ENCODE data around the gene CLEC2B. TPM values are rescaled to one million over a fixed set of nuclear protein-coding genes. Genes with fewer than 3 reads are reported as not detected.

Gene CLEC2B
- total and polyA plus RNA-seq, 7 donors, result 6.0 to 19.6 (median 10.8) TPM

DNA sequence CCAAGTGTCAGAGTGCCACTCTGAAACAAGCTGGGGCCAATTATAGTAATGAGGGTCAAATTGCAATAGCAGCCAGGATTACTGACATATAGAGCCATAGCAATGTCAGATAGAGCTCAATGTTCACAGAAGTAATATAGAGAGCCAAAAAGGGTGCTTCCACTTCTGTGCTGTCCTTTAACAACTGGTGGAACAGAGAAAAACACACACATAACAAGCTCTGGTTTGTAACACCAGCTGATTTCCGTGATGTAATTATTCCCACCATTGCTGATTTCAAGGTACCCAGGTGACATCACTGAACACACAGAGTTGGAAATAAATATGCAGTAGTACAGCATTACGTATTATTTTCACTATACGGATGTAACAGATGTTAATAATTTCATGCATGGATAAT, 3.0 kb upstream of the CLEC2B start:
- H3K27ac ChIP-seq, result no peak overlapping the region
- no peak overlapping the region for H3K4me3 ChIP-seq
- H3K9me3 ChIP-seq, result no peaks in the 10 kb centered on the region
- no peak for DNase-seq
- WGBS, 2 donors, result 83 to 95% methylated on average over 3 of the region's 3 CpGs
- H3K4me1 ChIP-seq, result no peaks in the 10 kb centered on the region
- TF ChIP-seq POLR2A (IDR thresholded peaks at IDR 0.05), result no peak
- no peak for TF ChIP-seq POLR2AphosphoS5 (IDR thresholded peaks at IDR 0.05)
- no peak for TF ChIP-seq EP300 (IDR thresholded peaks at IDR 0.05)
- TF ChIP-seq, protein P1, sequence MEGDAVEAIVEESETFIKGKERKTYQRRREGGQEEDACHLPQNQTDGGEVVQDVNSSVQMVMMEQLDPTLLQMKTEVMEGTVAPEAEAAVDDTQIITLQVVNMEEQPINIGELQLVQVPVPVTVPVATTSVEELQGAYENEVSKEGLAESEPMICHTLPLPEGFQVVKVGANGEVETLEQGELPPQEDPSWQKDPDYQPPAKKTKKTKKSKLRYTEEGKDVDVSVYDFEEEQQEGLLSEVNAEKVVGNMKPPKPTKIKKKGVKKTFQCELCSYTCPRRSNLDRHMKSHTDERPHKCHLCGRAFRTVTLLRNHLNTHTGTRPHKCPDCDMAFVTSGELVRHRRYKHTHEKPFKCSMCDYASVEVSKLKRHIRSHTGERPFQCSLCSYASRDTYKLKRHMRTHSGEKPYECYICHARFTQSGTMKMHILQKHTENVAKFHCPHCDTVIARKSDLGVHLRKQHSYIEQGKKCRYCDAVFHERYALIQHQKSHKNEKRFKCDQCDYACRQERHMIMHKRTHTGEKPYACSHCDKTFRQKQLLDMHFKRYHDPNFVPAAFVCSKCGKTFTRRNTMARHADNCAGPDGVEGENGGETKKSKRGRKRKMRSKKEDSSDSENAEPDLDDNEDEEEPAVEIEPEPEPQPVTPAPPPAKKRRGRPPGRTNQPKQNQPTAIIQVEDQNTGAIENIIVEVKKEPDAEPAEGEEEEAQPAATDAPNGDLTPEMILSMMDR (IDR thresholded peaks at IDR 0.05), result no peak
- intact Hi-C loops (cut with DNase I), result no loop called here
- no peaks in the 10 kb centered on the region for H3K27me3 ChIP-seq
- no peaks in the 10 kb centered on the region for H3K36me3 ChIP-seq

DNA sequence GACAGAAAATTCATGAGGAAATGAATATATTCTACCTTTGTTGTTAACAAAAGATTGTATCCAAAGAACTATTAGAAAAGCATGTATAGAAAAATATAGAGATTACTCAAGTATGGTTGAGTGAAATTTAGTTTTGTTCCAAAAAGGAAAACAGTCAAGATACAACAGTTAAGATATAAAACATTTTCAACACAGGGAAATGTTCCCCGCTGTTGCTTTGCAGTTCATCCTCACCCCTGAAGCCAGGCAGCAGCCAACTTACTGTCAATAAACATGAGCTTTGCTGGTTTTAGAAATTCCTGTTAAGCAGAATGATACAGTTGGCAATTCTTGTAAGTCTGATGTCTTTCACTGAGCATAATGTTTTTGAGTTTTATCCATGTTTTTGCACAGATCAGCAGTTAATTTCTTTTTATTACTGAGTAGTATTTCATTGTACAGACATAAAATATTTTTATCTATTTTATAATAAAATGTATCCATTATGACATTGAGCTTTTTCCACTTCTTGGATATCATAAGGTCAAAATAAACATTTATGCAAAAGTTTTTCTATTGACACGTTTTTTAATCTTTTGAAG, 1.2 kb upstream of the CLEC2B start:
- Histone ChIP-seq H3K4me3 (peak overlapping the region; percentile 13 to 48 (median 40)), H3K27ac (peak overlapping the region; percentile 67 to 77 (median 71)), H3K9me3 (no peaks in the 10 kb centered on the region), H3K36me3 (no peaks in the 10 kb centered on the region), H3K4me1 (no peaks in the 10 kb centered on the region), H3K27me3 (no peaks in the 10 kb centered on the region)
- whole genome bisulfite sequencing, 2 donors, result 61 to 78% methylated on average over 2 of the region's 2 CpGs
- no peak for DNase-seq
- TF ChIP-seq EP300 (IDR thresholded peaks at IDR 0.05), result no peak
- TF ChIP-seq, protein P1 (IDR thresholded peaks at IDR 0.05), result no peak
- no peak for TF ChIP-seq POLR2AphosphoS5 (IDR thresholded peaks at IDR 0.05)
- TF ChIP-seq POLR2A (IDR thresholded peaks at IDR 0.05), result no peak
- intact Hi-C loops (cut with DNase I), result no loop called here

DNA sequence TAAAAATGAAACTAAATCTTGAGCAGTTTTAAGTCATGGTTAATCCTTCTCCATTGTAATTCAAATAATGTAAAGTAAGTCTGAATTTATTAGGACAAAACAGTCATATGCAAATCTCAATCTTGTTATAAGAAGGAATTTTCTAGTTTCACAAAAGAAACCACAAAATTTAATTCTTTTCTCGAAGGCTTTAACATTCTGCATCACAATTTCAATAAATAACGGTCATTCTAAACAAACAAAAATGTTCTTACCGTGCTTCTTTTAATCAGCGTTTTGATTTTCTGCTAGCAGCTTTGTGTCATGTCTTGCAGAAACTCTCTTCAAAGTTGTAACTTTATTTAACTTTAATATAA, 225 bp downstream of the CLEC2B start:
- Histone ChIP-seq H3K27ac (peak overlapping the region; percentile 67 to 77 (median 71)), H3K4me1 (no peaks in the 10 kb centered on the region), H3K27me3 (no peaks in the 10 kb centered on the region), H3K9me3 (no peaks in the 10 kb centered on the region), H3K36me3 (no peaks in the 10 kb centered on the region), H3K4me3 (peak overlapping the region; percentile 13 to 48 (median 40))
- 34 to 49% methylated on average over 4 of the region's 4 CpGs for WGBS, 2 donors
- intact Hi-C loops (cut with DNase I), result no loop called here
- no peak for DNase-seq
- TF ChIP-seq, protein P1 (IDR thresholded peaks at IDR 0.05), result no peak
- TF ChIP-seq POLR2A (IDR thresholded peaks at IDR 0.05), result no peak
- no peak for TF ChIP-seq EP300 (IDR thresholded peaks at IDR 0.05)
- no peak for TF ChIP-seq POLR2AphosphoS5 (IDR thresholded peaks at IDR 0.05)

DNA sequence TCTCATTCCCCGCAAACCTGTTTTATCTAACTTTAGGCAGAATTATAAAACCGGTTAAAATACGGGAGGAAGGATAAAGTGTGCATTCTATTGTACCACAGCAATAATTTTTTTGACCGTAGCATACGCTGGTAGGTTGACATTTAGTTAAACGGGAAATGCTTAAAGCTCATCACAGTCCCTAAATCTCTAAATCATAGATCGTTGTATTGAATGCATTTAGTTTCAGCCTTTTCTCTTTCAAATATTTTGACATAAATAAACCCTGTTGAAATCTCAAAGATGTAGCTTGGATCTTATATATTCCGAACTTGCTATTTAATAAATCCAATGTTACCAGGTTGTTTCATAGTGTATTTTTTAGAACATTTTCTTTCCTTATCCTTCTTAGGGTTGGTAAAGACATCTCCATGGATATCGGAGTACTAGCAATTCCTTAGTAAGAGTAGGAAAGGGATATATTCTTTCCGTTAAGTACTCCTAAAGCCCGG, 798 bp downstream of the CLEC2B start:
- Histone ChIP-seq H3K9me3 (no peaks in the 10 kb centered on the region), H3K27ac (peak overlapping the region; percentile 67 to 77 (median 71)), H3K27me3 (no peaks in the 10 kb centered on the region), H3K36me3 (no peaks in the 10 kb centered on the region), H3K4me3 (peak overlapping the region; percentile 13 to 48 (median 40)), H3K4me1 (no peaks in the 10 kb centered on the region)
- no peak for TF ChIP-seq EP300 (IDR thresholded peaks at IDR 0.05)
- peak in 1 of 4 donors; percentile 23 for TF ChIP-seq POLR2AphosphoS5 (IDR thresholded peaks at IDR 0.05)
- intact Hi-C loops (cut with DNase I), result no loop called here
- 36 to 77% methylated on average over 11 of the region's 11 CpGs for WGBS, 2 donors
- no peak for DNase-seq

DNA sequence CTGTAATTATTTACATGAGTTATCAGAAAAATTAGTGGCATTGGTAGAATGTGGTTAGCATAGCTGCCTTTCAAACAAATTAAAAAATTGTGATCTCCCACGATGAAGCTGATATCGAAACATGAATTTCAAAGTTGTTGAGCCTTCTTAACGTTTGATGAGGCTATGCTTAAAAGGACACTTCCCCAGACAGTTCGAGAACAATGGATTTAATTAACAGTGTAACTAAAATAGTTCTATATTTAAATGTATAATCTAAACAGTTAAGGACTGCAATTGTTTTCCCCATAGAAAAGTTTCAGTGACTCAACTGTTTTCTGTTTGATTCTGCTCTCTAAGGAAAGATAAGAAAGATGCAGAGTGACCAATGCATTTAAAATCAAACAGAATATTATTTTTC, 1.6 kb downstream of the CLEC2B start:
- intact Hi-C loops (cut with DNase I), result no loop called here
- WGBS, 2 donors, result 25 to 70% methylated on average over 4 of the region's 4 CpGs
- TF ChIP-seq POLR2A (IDR thresholded peaks at IDR 0.05), result no peak
- TF ChIP-seq EP300 (IDR thresholded peaks at IDR 0.05), result no peak
- no peak for TF ChIP-seq POLR2AphosphoS5 (IDR thresholded peaks at IDR 0.05)
- TF ChIP-seq, protein P1 (IDR thresholded peaks at IDR 0.05), result no peak
- peak overlapping the region in 2 of 4 donors; percentile 7 to 77 for H3K27ac ChIP-seq
- H3K27me3 ChIP-seq, result no peaks in the 10 kb centered on the region
- H3K36me3 ChIP-seq, result no peaks in the 10 kb centered on the region
- no peaks in the 10 kb centered on the region for H3K4me1 ChIP-seq
- no peak for DNase-seq
- H3K4me3 ChIP-seq, result peak overlapping the region; percentile 3 to 48 (median 28)
- no peaks in the 10 kb centered on the region for H3K9me3 ChIP-seq
